A549 (cell line): ENCODE results near the gene ABCF1.

Source experiments
- CTCF ChIP-seq: fragments of >200 bp; sonication (Bioruptor Twin); formaldehyde crosslinking; IDR thresholded peaks from 3 replicates; pipeline ENCODE4 v1.5.1; 2016
- NFE2L2 ChIP-seq: fragments of 150-350 bp; conservative IDR thresholded peaks from 2 replicates; pipeline ENCODE4 v1.6.1; 2014; ENCODE audit warnings: low read length
- PHF8 ChIP-seq: fragments of 200-600 bp; sonication (generic); IDR thresholded peaks from 2 replicates; pipeline ENCODE4 v1.6.1; 2016; ENCODE audit warnings: low read depth, mild to moderate bottlenecking, antibody characterized with exemption, moderate library complexity, borderline replicate concordance
- RCOR1 ChIP-seq: fragments of 150-350 bp; IDR thresholded peaks from 2 replicates; pipeline ENCODE4 v1.6.1; 2014; ENCODE audit warnings: antibody characterized with exemption, low read length, low read depth

- TF ChIP-seq NFE2L2 (no peak), CTCF (no peak), PHF8 (no peak), RCOR1 (no peak)
These were observed 44.1 kb downstream of the ABCF1 start for GRCh38 chr6:30615219-30615957.
